ENCODE results near the gene SLITRK2.

SLITRK2 gene

DNA sequence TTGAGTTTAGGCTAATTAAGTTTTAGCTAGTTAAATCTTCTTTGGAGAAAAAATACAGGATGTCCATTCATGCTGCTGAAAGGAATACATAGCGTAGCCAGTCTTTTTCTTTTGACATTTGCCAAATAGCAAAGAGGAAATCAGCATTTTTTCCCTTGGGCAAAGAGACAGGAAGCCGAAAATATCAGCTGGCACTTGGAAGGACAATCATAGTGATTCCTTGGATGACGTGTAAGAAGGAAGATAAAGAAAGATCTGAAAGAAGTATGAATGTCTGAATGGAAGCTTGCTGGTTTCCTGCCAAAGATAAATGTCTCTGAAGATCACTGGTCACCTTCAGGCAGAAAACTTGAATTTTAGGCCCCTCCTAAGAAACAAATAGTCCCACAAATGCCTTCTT is 44.2 kb downstream of the SLITRK2 start:
- no peak for DNase-seq (ENCODE audit: low spot score)

DNA sequence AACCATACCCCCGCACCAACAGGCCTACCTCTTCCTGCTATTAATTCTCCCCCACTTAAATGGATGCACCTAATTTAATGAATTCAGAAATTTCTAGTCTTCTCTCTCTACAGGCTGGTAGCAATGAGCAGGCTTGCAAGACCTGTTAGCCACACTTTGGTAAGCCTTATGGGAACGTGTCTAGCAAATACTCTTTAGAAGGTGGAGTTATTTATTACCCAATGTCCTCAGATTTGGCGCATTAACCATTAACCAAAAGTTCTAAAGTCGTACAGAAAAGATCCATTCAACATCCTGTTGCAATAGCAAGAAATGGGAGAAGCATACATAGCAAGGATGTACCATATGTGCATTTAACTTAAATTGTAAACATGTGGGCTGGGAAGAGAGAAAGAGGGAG is 47.5 kb downstream of the SLITRK2 start:
- no peak for DNase-seq (ENCODE audit: low spot score)

Data from HuH-7.5 (cell line).